ENCODE measurements around the gene B9D2.

GRCh38 chr19:41372501-41372900, 8.6 kb upstream of the B9D2 start:
- TF ChIP-seq POLR2AphosphoS5 (IDR thresholded peaks at IDR 0.05; ENCODE audit: low read depth, low read length) (no peak), TCF7L2 (IDR thresholded peaks at IDR 0.05; ENCODE audit: borderline replicate concordance, extremely low read depth, insufficient read depth, insufficient read length) (no peak)
- TF ChIP-seq, protein P1, sequence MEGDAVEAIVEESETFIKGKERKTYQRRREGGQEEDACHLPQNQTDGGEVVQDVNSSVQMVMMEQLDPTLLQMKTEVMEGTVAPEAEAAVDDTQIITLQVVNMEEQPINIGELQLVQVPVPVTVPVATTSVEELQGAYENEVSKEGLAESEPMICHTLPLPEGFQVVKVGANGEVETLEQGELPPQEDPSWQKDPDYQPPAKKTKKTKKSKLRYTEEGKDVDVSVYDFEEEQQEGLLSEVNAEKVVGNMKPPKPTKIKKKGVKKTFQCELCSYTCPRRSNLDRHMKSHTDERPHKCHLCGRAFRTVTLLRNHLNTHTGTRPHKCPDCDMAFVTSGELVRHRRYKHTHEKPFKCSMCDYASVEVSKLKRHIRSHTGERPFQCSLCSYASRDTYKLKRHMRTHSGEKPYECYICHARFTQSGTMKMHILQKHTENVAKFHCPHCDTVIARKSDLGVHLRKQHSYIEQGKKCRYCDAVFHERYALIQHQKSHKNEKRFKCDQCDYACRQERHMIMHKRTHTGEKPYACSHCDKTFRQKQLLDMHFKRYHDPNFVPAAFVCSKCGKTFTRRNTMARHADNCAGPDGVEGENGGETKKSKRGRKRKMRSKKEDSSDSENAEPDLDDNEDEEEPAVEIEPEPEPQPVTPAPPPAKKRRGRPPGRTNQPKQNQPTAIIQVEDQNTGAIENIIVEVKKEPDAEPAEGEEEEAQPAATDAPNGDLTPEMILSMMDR (IDR thresholded peaks at IDR 0.05 in 2 of 3, conservative IDR thresholded peaks at IDR 0.05 in 1 of 3; ENCODE audit: borderline replicate concordance in 1 of 3, insufficient read depth in 1 of 3, low read depth in 2 of 3, low read length in 2 of 3): no peak
